ENCODE data around the gene MRPS34. TPM values are rescaled to one million over a fixed set of nuclear protein-coding genes. Genes with fewer than 3 reads are reported as not detected.

Gene MRPS34
- total RNA-seq, 2 experiments from 2014 or later = 94.9 to 98.3 TPM

GRCh38 chr16:1768767-1769401 is 4.0 kb downstream of the MRPS34 start:
- CTCF ChIA-PET = interaction anchor here (0.5 kb wide), 1 partner anchor 47 kb away, joined by 3 read pairs; no protein-coding TSS in a partner anchor

GRCh38 chr16:1768061-1768766 is 4.7 kb downstream of the MRPS34 start:
- POLR2A ChIA-PET = interaction anchor here (0.8 to 7.2 kb wide), 2 partner anchors 14 to 15 kb away, joined by 4 to 101 read pairs; partner anchors contain the start of genes NUBP2 and SPSB3
- Mint-ChIP-seq H3K27ac (no peak overlapping the region), H3K4me3 (no peak overlapping the region), H3K36me3 (ENCODE audit: low read depth) (peaks cover 18% of the 10 kb centered on the region), H3K4me1 (peaks cover 8% of the 10 kb centered on the region), H3K27me3 (no peaks in the 10 kb centered on the region), H3K9me3 (no peaks in the 10 kb centered on the region)
- DNase-seq = no peak
- CTCF ChIA-PET = interaction anchor here (0.5 kb wide), 1 partner anchor 47 kb away, joined by 3 read pairs; no protein-coding TSS in a partner anchor

More at GRCh38 chr16:1768767-1769401, 4.0 kb downstream of the MRPS34 start:
- Mint-ChIP-seq H3K27me3 (no peaks in the 10 kb centered on the region), H3K4me1 (peaks cover 9% of the 10 kb centered on the region), H3K27ac (no peak overlapping the region), H3K9me3 (no peaks in the 10 kb centered on the region), H3K36me3 (ENCODE audit: low read depth) (peaks cover 18% of the 10 kb centered on the region), H3K4me3 (no peak overlapping the region)
- no peak for DNase-seq
- POLR2A ChIA-PET = interaction anchor here (5.7 to 7.2 kb wide), 2 partner anchors 14 to 62 kb away, joined by 46 to 101 read pairs; partner anchors contain the start of genes MAPK8IP3, NUBP2 and SPSB3

GRCh38 chr16:1767116-1767994 is 5.6 kb downstream of the MRPS34 start:
- DNase-seq = no peak
- POLR2A ChIA-PET = interaction anchor here (0.8 kb wide), 1 partner anchor 15 kb away, joined by 4 read pairs; the partner anchor contains the start of genes NUBP2 and SPSB3
- CTCF ChIA-PET = no interaction called here
- no peak overlapping the region for H3K4me3 Mint-ChIP-seq
- no peaks in the 10 kb centered on the region for H3K27me3 Mint-ChIP-seq
- H3K27ac Mint-ChIP-seq = no peak overlapping the region
- no peaks in the 10 kb centered on the region for H3K9me3 Mint-ChIP-seq
- H3K4me1 Mint-ChIP-seq = peaks cover 8% of the 10 kb centered on the region
- peaks cover 17% of the 10 kb centered on the region for H3K36me3 Mint-ChIP-seq (ENCODE audit: low read depth)

GRCh38 chr16:1766701-1767100 is 6.2 kb downstream of the MRPS34 start:
- Mint-ChIP-seq H3K27ac (no peak overlapping the region), H3K36me3 (ENCODE audit: low read depth) (peaks cover 10% of the 10 kb centered on the region), H3K27me3 (no peaks in the 10 kb centered on the region), H3K9me3 (no peaks in the 10 kb centered on the region), H3K4me1 (peaks cover 4% of the 10 kb centered on the region), H3K4me3 (no peak overlapping the region)
- POLR2A ChIA-PET = no interaction called here
- CTCF ChIA-PET = no interaction called here
- no peak for DNase-seq

GRCh38 chr16:1766231-1766630 is 6.7 kb downstream of the MRPS34 start:
- CTCF ChIA-PET = no interaction called here
- DNase-seq = no peak

GRCh38 chr16:1765826-1766225 is 7.1 kb downstream of the MRPS34 start:
- ChIA-PET POLR2A (interaction anchor here (0.9 to 1.7 kb wide), 6 partner anchors 8 to 154 kb away, joined by 3 to 8 read pairs (median 4); partner anchors contain the start of genes IFT140, JPT2, NUBP2 and SPSB3), CTCF (no interaction called here)
- H3K36me3 Mint-ChIP-seq (ENCODE audit: low read depth) = peaks cover 17% of the 10 kb centered on the region
- DNase-seq = no peak
- H3K9me3 Mint-ChIP-seq = no peaks in the 10 kb centered on the region
- H3K27me3 Mint-ChIP-seq = no peaks in the 10 kb centered on the region
- no peak overlapping the region for H3K4me3 Mint-ChIP-seq
- H3K27ac Mint-ChIP-seq = no peak overlapping the region
- peaks cover 4% of the 10 kb centered on the region for H3K4me1 Mint-ChIP-seq

More at GRCh38 chr16:1766231-1766630, 6.7 kb downstream of the MRPS34 start:
- H3K27ac Mint-ChIP-seq = no peak overlapping the region
- peaks cover 4% of the 10 kb centered on the region for H3K4me1 Mint-ChIP-seq
- H3K36me3 Mint-ChIP-seq (ENCODE audit: low read depth) = peaks cover 14% of the 10 kb centered on the region
- H3K4me3 Mint-ChIP-seq = no peak overlapping the region
- no peaks in the 10 kb centered on the region for H3K9me3 Mint-ChIP-seq
- no peaks in the 10 kb centered on the region for H3K27me3 Mint-ChIP-seq
- POLR2A ChIA-PET = interaction anchor here (1.0 to 1.7 kb wide), 2 partner anchors 88 to 155 kb away, joined by 3 to 4 read pairs; partner anchors contain the start of genes IFT140 and JPT2

- Mint-ChIP-seq H3K4me1 (peaks cover 1% of the 10 kb centered on the region), H3K9me3 (no peaks in the 10 kb centered on the region), H3K27me3 (no peaks in the 10 kb centered on the region), H3K27ac (no peak overlapping the region), H3K4me3 (no peak overlapping the region), H3K36me3 (ENCODE audit: low read depth) (peaks cover 14% of the 10 kb centered on the region)
- CTCF ChIA-PET = interaction anchor here (0.7 kb wide), 1 partner anchor 57 kb away, joined by 3 read pairs; no protein-coding TSS in a partner anchor
- POLR2A ChIA-PET = interaction anchor here (0.9 to 1.7 kb wide), 6 partner anchors 8 to 154 kb away, joined by 3 to 8 read pairs (median 4); partner anchors contain the start of genes IFT140, JPT2, NUBP2 and SPSB3
- DNase-seq = no peak
Measured at GRCh38 chr16:1764971-1765370, 8.0 kb downstream of the MRPS34 start.

- Mint-ChIP-seq H3K27ac (no peak overlapping the region), H3K27me3 (no peaks in the 10 kb centered on the region), H3K4me1 (peaks cover under 1% of the 10 kb centered on the region), H3K36me3 (ENCODE audit: low read depth) (peaks cover 14% of the 10 kb centered on the region), H3K9me3 (no peaks in the 10 kb centered on the region), H3K4me3 (no peak overlapping the region)
- no peak for DNase-seq
- ChIA-PET CTCF (no interaction called here), POLR2A (interaction anchor here (1.6 kb wide), 1 partner anchor 10 kb away, joined by 5 read pairs; no protein-coding TSS in a partner anchor)
Measured at GRCh38 chr16:1763521-1764511, 9.1 kb downstream of the MRPS34 start.

GRCh38 chr16:1762879-1763520 is 9.9 kb downstream of the MRPS34 start:
- Mint-ChIP-seq H3K4me1 (peaks cover 4% of the 10 kb centered on the region), H3K36me3 (ENCODE audit: low read depth) (peaks cover 12% of the 10 kb centered on the region), H3K27ac (no peak overlapping the region), H3K9me3 (no peaks in the 10 kb centered on the region), H3K4me3 (no peak overlapping the region), H3K27me3 (no peaks in the 10 kb centered on the region)
- POLR2A ChIA-PET = no interaction called here
- DNase-seq = no peak
- CTCF ChIA-PET = no interaction called here

GRCh38 chr16:1762196-1762878 is 10.6 kb downstream of the MRPS34 start:
- no peaks in the 10 kb centered on the region for H3K27me3 Mint-ChIP-seq
- no peaks in the 10 kb centered on the region for H3K9me3 Mint-ChIP-seq
- no peak overlapping the region for H3K27ac Mint-ChIP-seq
- H3K36me3 Mint-ChIP-seq (ENCODE audit: low read depth) = peaks cover 10% of the 10 kb centered on the region
- H3K4me1 Mint-ChIP-seq = peaks cover 11% of the 10 kb centered on the region
- DNase-seq = no peak
- CTCF ChIA-PET = no interaction called here
- H3K4me3 Mint-ChIP-seq = no peak overlapping the region
- POLR2A ChIA-PET = no interaction called here

- POLR2A ChIA-PET = no interaction called here
- CTCF ChIA-PET = no interaction called here
- no peak for DNase-seq
- no peak overlapping the region for H3K4me3 Mint-ChIP-seq
- H3K36me3 Mint-ChIP-seq (ENCODE audit: low read depth) = peaks cover 7% of the 10 kb centered on the region
- no peaks in the 10 kb centered on the region for H3K27me3 Mint-ChIP-seq
- peaks cover 17% of the 10 kb centered on the region for H3K4me1 Mint-ChIP-seq
- H3K27ac Mint-ChIP-seq = no peak overlapping the region
- no peaks in the 10 kb centered on the region for H3K9me3 Mint-ChIP-seq
Measured at GRCh38 chr16:1761751-1762150, 11.2 kb downstream of the MRPS34 start.

All from activated CD4-positive, alpha-beta memory T cell treated with anti-CD3 and anti-CD28 coated beads, Interleukin-2, amount 10 ng/mL, durations not matched to agents 7 days and 5 days (primary cell).